GM19043 (cell line): Measurements from ENCODE around the gene ST3GAL5.

Source experiments
- ATAC-seq: cut with Tn5 transposase; IDR thresholded peaks from one replicate; pipeline ENCODE4 v1.9.1; 2021; ENCODE audit warnings: low read depth; ENCODE audit not compliant: unreplicated experiment

The ST3GAL5 gene

GRCh38 chr2:85793584-85793983 lies 95.2 kb downstream of the ST3GAL5 start:
- no peak for ATAC-seq

GRCh38 chr2:85792783-85793441 lies 95.9 kb downstream of the ST3GAL5 start:
- no peak for ATAC-seq

GRCh38 chr2:85791704-85792565 lies 96.9 kb downstream of the ST3GAL5 start:
- no peak for ATAC-seq

- ATAC-seq, result no peak
Measured at GRCh38 chr2:85790499-85791188, 98.1 kb downstream of the ST3GAL5 start.

GRCh38 chr2:85790032-85790431 lies 98.8 kb downstream of the ST3GAL5 start:
- no peak for ATAC-seq

GRCh38 chr2:85789271-85789670 lies 99.5 kb downstream of the ST3GAL5 start:
- ATAC-seq, result no peak

- ATAC-seq, result no peak
Measured at GRCh38 chr2:85788603-85789002, 100.2 kb downstream of the ST3GAL5 start.

GRCh38 chr2:85787981-85788340 lies 100.8 kb downstream of the ST3GAL5 start:
- ATAC-seq, result no peak

GRCh38 chr2:85787282-85787980 lies 101.4 kb downstream of the ST3GAL5 start:
- ATAC-seq, result no peak
